ENCODE measurements around the gene HSPBP1.

Gene HSPBP1

GRCh38 chr19:55227241-55228014 lies 52.5 kb downstream of the HSPBP1 start (continued):
- TF ChIP-seq, protein P1, sequence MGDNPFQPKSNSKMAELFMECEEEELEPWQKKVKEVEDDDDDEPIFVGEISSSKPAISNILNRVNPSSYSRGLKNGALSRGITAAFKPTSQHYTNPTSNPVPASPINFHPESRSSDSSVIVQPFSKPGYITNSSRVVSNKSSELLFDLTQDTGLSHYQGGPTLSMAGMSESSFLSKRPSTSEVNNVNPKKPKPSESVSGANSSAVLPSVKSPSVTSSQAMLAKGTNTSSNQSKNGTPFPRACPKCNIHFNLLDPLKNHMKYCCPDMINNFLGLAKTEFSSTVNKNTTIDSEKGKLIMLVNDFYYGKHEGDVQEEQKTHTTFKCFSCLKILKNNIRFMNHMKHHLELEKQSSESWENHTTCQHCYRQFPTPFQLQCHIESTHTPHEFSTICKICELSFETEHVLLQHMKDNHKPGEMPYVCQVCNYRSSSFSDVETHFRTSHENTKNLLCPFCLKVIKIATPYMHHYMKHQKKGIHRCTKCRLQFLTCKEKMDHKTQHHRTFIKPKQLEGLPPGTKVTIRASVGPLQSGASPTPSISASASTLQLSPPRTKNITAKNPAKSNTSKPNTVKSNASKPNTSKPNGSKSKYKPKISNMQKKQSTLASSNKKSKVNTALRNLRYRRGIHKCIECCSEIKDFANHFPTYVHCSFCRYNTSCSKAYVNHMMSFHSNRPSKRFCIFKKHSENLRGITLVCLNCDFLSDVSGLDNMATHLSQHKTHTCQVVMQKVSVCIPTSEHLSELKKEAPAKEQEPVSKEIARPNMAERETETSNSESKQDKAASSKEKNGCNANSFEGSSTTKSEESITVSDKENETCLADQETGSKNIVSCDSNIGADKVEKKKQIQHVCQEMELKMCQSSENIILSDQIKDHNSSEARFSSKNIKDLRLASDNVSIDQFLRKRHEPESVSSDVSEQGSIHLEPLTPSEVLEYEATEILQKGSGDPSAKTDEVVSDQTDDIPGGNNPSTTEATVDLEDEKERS (tag by site-specific recombination; IDR thresholded peaks at IDR 0.05) = no peak
- no peak for TF ChIP-seq ZNF350 (tag by site-specific recombination; IDR thresholded peaks at IDR 0.05)
- TF ChIP-seq, protein P2, sequence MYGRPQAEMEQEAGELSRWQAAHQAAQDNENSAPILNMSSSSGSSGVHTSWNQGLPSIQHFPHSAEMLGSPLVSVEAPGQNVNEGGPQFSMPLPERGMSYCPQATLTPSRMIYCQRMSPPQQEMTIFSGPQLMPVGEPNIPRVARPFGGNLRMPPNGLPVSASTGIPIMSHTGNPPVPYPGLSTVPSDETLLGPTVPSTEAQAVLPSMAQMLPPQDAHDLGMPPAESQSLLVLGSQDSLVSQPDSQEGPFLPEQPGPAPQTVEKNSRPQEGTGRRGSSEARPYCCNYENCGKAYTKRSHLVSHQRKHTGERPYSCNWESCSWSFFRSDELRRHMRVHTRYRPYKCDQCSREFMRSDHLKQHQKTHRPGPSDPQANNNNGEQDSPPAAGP (tag by site-specific recombination; IDR thresholded peaks at IDR 0.05) = no peak

DNA sequence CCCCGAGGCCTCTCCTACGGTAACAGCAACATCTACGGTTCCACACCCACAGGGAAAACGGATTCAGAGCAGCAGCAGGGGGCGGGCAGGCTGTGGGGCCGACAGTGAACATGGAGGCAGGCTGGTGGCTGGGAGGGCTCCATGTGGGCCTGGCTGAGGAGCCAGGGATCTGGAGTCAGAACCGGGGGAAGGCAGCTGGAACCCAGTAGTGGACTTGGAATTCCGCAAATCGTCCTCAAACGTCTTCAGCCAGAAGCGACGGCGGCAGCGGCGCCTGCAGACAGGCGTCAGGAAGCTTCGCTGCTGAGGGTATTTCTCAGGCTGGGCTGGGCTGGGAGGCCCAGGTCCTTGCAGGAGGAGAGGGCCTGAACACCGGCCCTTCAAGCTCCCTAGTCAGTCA lies 53.1 kb downstream of the HSPBP1 start:
- ChIA-PET POLR2A (no interaction called here), CTCF (no interaction called here)
- Histone ChIP-seq H3K4me1 (ENCODE audit: control insufficient read depth, insufficient read depth, low read length) (no peaks in the 10 kb centered on the region), H3K36me3 (ENCODE audit: control insufficient read depth in 2 of 2, insufficient read depth in 1 of 2, low read length in 2 of 2) (peaks cover 0 to 53% of the 10 kb centered on the region in 2 experiments; a peak in 2 of 3 replicates), H3K4me3 (ENCODE audit: low read depth, low read length) (no peak overlapping the region), H3K9me3 (ENCODE audit: control insufficient read depth, insufficient read depth, low read depth, low read length) (no peaks in the 10 kb centered on the region), H3K27ac (ENCODE audit: extremely low read depth, low read depth, low read length) (no peak overlapping the region)
- TF ChIP-seq ZNF2 (tag by site-specific recombination; IDR thresholded peaks at IDR 0.05) (no peak), ZFHX2 (tag by site-specific recombination; conservative IDR thresholded peaks at IDR 0.05) (peak; percentile 26; the same call in 1 of the 2 replicates), FEZF1 (tag by site-specific recombination; IDR thresholded peaks at IDR 0.05) (no peak), ZIC2 (tag by site-specific recombination; IDR thresholded peaks at IDR 0.05) (peak; percentile 22; the same call in 1 of the 2 replicates), EGR2 (tag by site-specific recombination; IDR thresholded peaks at IDR 0.05; ENCODE audit: low read depth) (peak; percentile 32; the same call in 1 of the 2 replicates), GLIS1 (tag by site-specific recombination; IDR thresholded peaks at IDR 0.05) (0 out of 2 replicates have a peak, but pooled peaks have one; percentile 23), ZNF433 (tag by site-specific recombination; IDR thresholded peaks at IDR 0.05; ENCODE audit: low read depth) (no peak), ZNF366 (tag by site-specific recombination; conservative IDR thresholded peaks at IDR 0.05) (no peak), GLIS2 (tag by site-specific recombination; IDR thresholded peaks at IDR 0.05) (peak; percentile 14; the same call in 1 of the 2 replicates), ZNF146 (tag by site-specific recombination; IDR thresholded peaks at IDR 0.05) (no peak)
- TF ChIP-seq, protein P3, sequence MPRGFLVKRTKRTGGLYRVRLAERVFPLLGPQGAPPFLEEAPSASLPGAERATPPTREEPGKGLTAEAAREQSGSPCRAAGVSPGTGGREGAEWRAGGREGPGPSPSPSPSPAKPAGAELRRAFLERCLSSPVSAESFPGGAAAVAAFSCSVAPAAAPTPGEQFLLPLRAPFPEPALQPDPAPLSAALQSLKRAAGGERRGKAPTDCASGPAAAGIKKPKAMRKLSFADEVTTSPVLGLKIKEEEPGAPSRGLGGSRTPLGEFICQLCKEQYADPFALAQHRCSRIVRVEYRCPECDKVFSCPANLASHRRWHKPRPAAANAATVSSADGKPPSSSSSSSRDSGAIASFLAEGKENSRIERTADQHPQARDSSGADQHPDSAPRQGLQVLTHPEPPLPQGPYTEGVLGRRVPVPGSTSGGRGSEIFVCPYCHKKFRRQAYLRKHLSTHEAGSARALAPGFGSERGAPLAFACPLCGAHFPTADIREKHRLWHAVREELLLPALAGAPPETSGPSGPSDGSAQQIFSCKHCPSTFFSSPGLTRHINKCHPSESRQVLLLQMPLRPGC (tag by site-specific recombination; IDR thresholded peaks at IDR 0.05) = no peak
- TF ChIP-seq, protein P4, sequence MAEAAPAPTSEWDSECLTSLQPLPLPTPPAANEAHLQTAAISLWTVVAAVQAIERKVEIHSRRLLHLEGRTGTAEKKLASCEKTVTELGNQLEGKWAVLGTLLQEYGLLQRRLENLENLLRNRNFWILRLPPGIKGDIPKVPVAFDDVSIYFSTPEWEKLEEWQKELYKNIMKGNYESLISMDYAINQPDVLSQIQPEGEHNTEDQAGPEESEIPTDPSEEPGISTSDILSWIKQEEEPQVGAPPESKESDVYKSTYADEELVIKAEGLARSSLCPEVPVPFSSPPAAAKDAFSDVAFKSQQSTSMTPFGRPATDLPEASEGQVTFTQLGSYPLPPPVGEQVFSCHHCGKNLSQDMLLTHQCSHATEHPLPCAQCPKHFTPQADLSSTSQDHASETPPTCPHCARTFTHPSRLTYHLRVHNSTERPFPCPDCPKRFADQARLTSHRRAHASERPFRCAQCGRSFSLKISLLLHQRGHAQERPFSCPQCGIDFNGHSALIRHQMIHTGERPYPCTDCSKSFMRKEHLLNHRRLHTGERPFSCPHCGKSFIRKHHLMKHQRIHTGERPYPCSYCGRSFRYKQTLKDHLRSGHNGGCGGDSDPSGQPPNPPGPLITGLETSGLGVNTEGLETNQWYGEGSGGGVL (tag by site-specific recombination; IDR thresholded peaks at IDR 0.05) = no peak

Measured in HEK293 (cell line).